Measurements from ENCODE around the gene BIRC2. TPM values are rescaled to one million over a fixed set of nuclear protein-coding genes. Genes with fewer than 3 reads are reported as not detected.

Gene BIRC2
- total RNA-seq, 2 donors from 2014 or later = 48.7 to 92.9 TPM

- ATAC-seq (ENCODE audit: insufficient number of reproducible peaks, low FRiP score, low read depth) (no peak), DNase-seq (ENCODE audit: low spot score) (no peak)
- peak overlapping the region; percentile 99 for H3K4me3 ChIP-seq
- no peaks in the 10 kb centered on the region for H3K36me3 ChIP-seq
- no peaks in the 10 kb centered on the region for H3K9me3 ChIP-seq
- H3K27me3 ChIP-seq (replicated peaks; ENCODE audit: insufficient read depth) = no peaks in the 10 kb centered on the region
- H3K27ac ChIP-seq = peak overlapping the region; percentile 99 to 100
- peaks cover 16 to 31% of the 10 kb centered on the region in 2 donors for H3K4me1 ChIP-seq (ENCODE audit: control insufficient read depth in 1 of 2, low read depth in 2 of 2)
- no peak for TF ChIP-seq CTCF (IDR thresholded peaks at IDR 0.05)
These were observed 612 bp upstream of the BIRC2 start for GRCh38 chr11:102346456-102346747.

GRCh38 chr11:102347462-102348370, 702 bp downstream of the BIRC2 start:
- TF ChIP-seq CTCF (IDR thresholded peaks at IDR 0.05) = no peak
- H3K9me3 ChIP-seq = no peaks in the 10 kb centered on the region
- no peaks in the 10 kb centered on the region for H3K36me3 ChIP-seq
- H3K27ac ChIP-seq = peak overlapping the region; percentile 99 to 100
- H3K4me3 ChIP-seq = peak overlapping the region; percentile 99
- ATAC-seq (ENCODE audit: insufficient number of reproducible peaks, low FRiP score, low read depth) = no peak
- DNase-seq (ENCODE audit: low spot score) = no peak
- peaks cover 16 to 31% of the 10 kb centered on the region in 2 donors for H3K4me1 ChIP-seq (ENCODE audit: control insufficient read depth in 1 of 2, low read depth in 2 of 2)
- H3K27me3 ChIP-seq (replicated peaks; ENCODE audit: insufficient read depth) = no peaks in the 10 kb centered on the region

GRCh38 chr11:102357116-102357515, 10.1 kb downstream of the BIRC2 start:
- no peak for TF ChIP-seq CTCF (IDR thresholded peaks at IDR 0.05)
- peaks cover 19% of the 10 kb centered on the region for H3K36me3 ChIP-seq
- ATAC-seq (ENCODE audit: insufficient number of reproducible peaks, low FRiP score, low read depth) = no peak
- H3K4me1 ChIP-seq (ENCODE audit: control insufficient read depth in 1 of 2, low read depth in 2 of 2) = no peaks in the 10 kb centered on the region
- no peak overlapping the region for H3K27ac ChIP-seq
- no peaks in the 10 kb centered on the region for H3K9me3 ChIP-seq
- no peaks in the 10 kb centered on the region for H3K27me3 ChIP-seq (replicated peaks; ENCODE audit: insufficient read depth)
- H3K4me3 ChIP-seq = no peak overlapping the region
- DNase-seq (ENCODE audit: low spot score) = no peak

- Histone ChIP-seq H3K36me3 (peaks cover 19% of the 10 kb centered on the region), H3K27ac (no peak overlapping the region), H3K9me3 (no peaks in the 10 kb centered on the region), H3K4me3 (no peak overlapping the region), H3K27me3 (replicated peaks; ENCODE audit: insufficient read depth) (no peaks in the 10 kb centered on the region), H3K4me1 (ENCODE audit: control insufficient read depth in 1 of 2, low read depth in 2 of 2) (no peaks in the 10 kb centered on the region)
- ATAC-seq (ENCODE audit: insufficient number of reproducible peaks, low FRiP score, low read depth) (no peak), DNase-seq (ENCODE audit: low spot score) (no peak)
- TF ChIP-seq CTCF (IDR thresholded peaks at IDR 0.05) = no peak
These were observed 12.4 kb downstream of the BIRC2 start for GRCh38 chr11:102359372-102359771.

GRCh38 chr11:102360681-102361080, 13.7 kb downstream of the BIRC2 start:
- no peaks in the 10 kb centered on the region for H3K9me3 ChIP-seq

More at GRCh38 chr11:102360681-102361080, 13.7 kb downstream of the BIRC2 start:
- Histone ChIP-seq H3K27ac (no peak overlapping the region), H3K4me3 (no peak overlapping the region), H3K27me3 (replicated peaks; ENCODE audit: insufficient read depth) (no peaks in the 10 kb centered on the region), H3K4me1 (ENCODE audit: control insufficient read depth in 1 of 2, low read depth in 2 of 2) (no peaks in the 10 kb centered on the region), H3K36me3 (peaks cover 24% of the 10 kb centered on the region)
- TF ChIP-seq CTCF (IDR thresholded peaks at IDR 0.05) = no peak
- ATAC-seq (ENCODE audit: insufficient number of reproducible peaks, low FRiP score, low read depth) = no peak
- no peak for DNase-seq (ENCODE audit: low spot score)

All from thoracic aorta (tissue), 2 donors.